SK-N-SH treated with all-trans-retinoic acid at 6 μM for 48 hours (cell line): ENCODE measurements around the gene MORC1.

ENCODE experiments used
- ATAC-seq: fragments of 200-7000 bp; cut with Tn5 transposase; 3 replicates; pipeline ENCODE4 v1.9.1; 2020; ENCODE audit warnings: mild to moderate bottlenecking, moderate library complexity
- BACH2 ChIP-seq: fragments of 250-450 bp; sonication (Bioruptor Pico); IDR thresholded peaks from 2 replicates; pipeline ENCODE4 v1.9.0; 2021; ENCODE audit warnings: mild to moderate bottlenecking, borderline replicate concordance
- CREB5 ChIP-seq: fragments of 250-450 bp; sonication (Bioruptor Pico); IDR thresholded peaks from 2 replicates; pipeline ENCODE4 v1.5.1; 2020; ENCODE audit warnings: low read depth, mild to moderate bottlenecking, moderate library complexity
- CSRNP3 ChIP-seq: fragments of 250-450 bp; sonication (Bioruptor Pico); IDR thresholded peaks from 2 replicates; pipeline ENCODE4 v1.5.1; 2021; ENCODE audit warnings: mild to moderate bottlenecking, moderate library complexity
- ESRRG ChIP-seq: fragments of 250-450 bp; sonication (Bioruptor Pico); IDR thresholded peaks from 2 replicates; pipeline ENCODE4 v1.6.1; 2021; ENCODE audit warnings: mild to moderate bottlenecking
- GLIS3 ChIP-seq: fragments of 250-450 bp; sonication (Bioruptor Pico); IDR thresholded peaks from 2 replicates; pipeline ENCODE4 v1.5.0; 2020; ENCODE audit warnings: mild to moderate bottlenecking, moderate library complexity
- ISL1 ChIP-seq: fragments of 250-450 bp; sonication (Bioruptor Pico); IDR thresholded peaks from 2 replicates; pipeline ENCODE4 v2.1.2; 2022; ENCODE audit warnings: mild to moderate bottlenecking, moderate library complexity
- OSR1 ChIP-seq: fragments of 250-450 bp; sonication (Bioruptor Pico); IDR thresholded peaks from 2 replicates; pipeline ENCODE4 v1.8.0; 2022; ENCODE audit warnings: moderate library complexity, mild to moderate bottlenecking, inconsistent platforms
- PATZ1 ChIP-seq: fragments of 250-450 bp; sonication (Bioruptor Pico); IDR thresholded peaks from 2 replicates; pipeline ENCODE4 v1.8.0; 2020; ENCODE audit warnings: mild to moderate bottlenecking, moderate library complexity, borderline replicate concordance
- POU6F1 ChIP-seq: fragments of 250-450 bp; sonication (Bioruptor Pico); IDR thresholded peaks from 2 replicates; pipeline ENCODE4 v1.8.0; 2021; ENCODE audit warnings: low read depth, mild to moderate bottlenecking, moderate library complexity, borderline replicate concordance
- PPARA ChIP-seq: fragments of 250-450 bp; sonication (Bioruptor Pico); IDR thresholded peaks from 2 replicates; pipeline ENCODE4 v1.5.0; 2020; ENCODE audit warnings: mild to moderate bottlenecking, borderline replicate concordance
- RARB ChIP-seq: fragments of 250-450 bp; sonication (Bioruptor Pico); IDR thresholded peaks from 2 replicates; pipeline ENCODE4 v1.8.0; 2021; ENCODE audit warnings: mild to moderate bottlenecking, moderate library complexity
- SNAI2 ChIP-seq: fragments of 250-450 bp; sonication (Bioruptor Pico); IDR thresholded peaks from 2 replicates; pipeline ENCODE4 v1.5.0; 2020; ENCODE audit warnings: mild to moderate bottlenecking, moderate library complexity
- TOX ChIP-seq: fragments of 250-450 bp; sonication (Bioruptor Pico); IDR thresholded peaks from 2 replicates; pipeline ENCODE4 v1.8.0; 2021; ENCODE audit warnings: mild to moderate bottlenecking, moderate library complexity, borderline replicate concordance
- TSHZ2 ChIP-seq: fragments of 250-450 bp; sonication (Bioruptor Pico); IDR thresholded peaks from 2 replicates; pipeline ENCODE4 v1.5.0; 2020; ENCODE audit warnings: mild to moderate bottlenecking, moderate library complexity
- ZC3H10 ChIP-seq: fragments of 250-450 bp; sonication (Bioruptor Pico); IDR thresholded peaks from 2 replicates; pipeline ENCODE4 v1.5.1; 2021; ENCODE audit warnings: mild to moderate bottlenecking, moderate library complexity
- ZFP3 ChIP-seq: fragments of 250-450 bp; sonication (Bioruptor Pico); IDR thresholded peaks from 2 replicates; pipeline ENCODE4 v1.5.0; 2020; ENCODE audit warnings: mild to moderate bottlenecking, moderate library complexity
- ZFP30 ChIP-seq: fragments of 450-650 bp; formaldehyde crosslinking; IDR thresholded peaks from 2 replicates; pipeline ENCODE4 v1.5.0; 2022; ENCODE audit warnings: mild to moderate bottlenecking, moderate library complexity
- ZNF565 ChIP-seq: fragments of 450-650 bp; formaldehyde crosslinking; conservative IDR thresholded peaks from 2 replicates; pipeline ENCODE4 v1.5.0; 2020; ENCODE audit warnings: low read depth, mild to moderate bottlenecking, moderate library complexity
- ZNF70 ChIP-seq: fragments of 450-650 bp; formaldehyde crosslinking; IDR thresholded peaks from 2 replicates; pipeline ENCODE4 v1.5.0; 2020; ENCODE audit warnings: mild to moderate bottlenecking, moderate library complexity
- ZNF8 ChIP-seq: fragments of 450-650 bp; formaldehyde crosslinking; IDR thresholded peaks from 2 replicates; pipeline ENCODE4 v1.5.0; 2020; ENCODE audit warnings: mild to moderate bottlenecking, moderate library complexity

Gene MORC1

GRCh38 chr3:109117939-109118338 lies at the start of gene MORC1:
MORC1 (minus strand) TSS chr3:109118134; CDS start chr3:109118059, 75 bp downstream.
- no peak for ATAC-seq
- TF ChIP-seq POU6F1 (CRISPR knock-in tag) = no peak
- no peak for TF ChIP-seq OSR1 (CRISPR knock-in tag)
- no peak for TF ChIP-seq RARB (CRISPR knock-in tag)
- TF ChIP-seq ZFP3 (CRISPR knock-in tag) = no peak
- TF ChIP-seq GLIS3 (CRISPR knock-in tag) = no peak
- TF ChIP-seq BACH2 (CRISPR knock-in tag) = no peak
- no peak for TF ChIP-seq TOX
- TF ChIP-seq ZNF565 (CRISPR knock-in tag) = no peak

GRCh38 chr3:109165905-109166304 lies 48.0 kb upstream of the MORC1 start:
- no peak for ATAC-seq
- TF ChIP-seq ZNF8 = no peak
- no peak for TF ChIP-seq TSHZ2 (CRISPR knock-in tag)
- no peak for TF ChIP-seq OSR1 (CRISPR knock-in tag)
- no peak for TF ChIP-seq RARB (CRISPR knock-in tag)
- no peak for TF ChIP-seq BACH2 (CRISPR knock-in tag)
- TF ChIP-seq GLIS3 (CRISPR knock-in tag) = no peak
- TF ChIP-seq PATZ1 (CRISPR knock-in tag) = no peak

GRCh38 chr3:109161487-109162123 lies 43.7 kb upstream of the MORC1 start:
- ATAC-seq = no peak
- TF ChIP-seq ZFP3 (CRISPR knock-in tag) = no peak
- TF ChIP-seq ZNF565 (CRISPR knock-in tag) = no peak
- TF ChIP-seq SNAI2 (CRISPR knock-in tag) = no peak
- TF ChIP-seq OSR1 (CRISPR knock-in tag) = no peak
- TF ChIP-seq TSHZ2 (CRISPR knock-in tag) = no peak
- TF ChIP-seq TOX = no peak
- no peak for TF ChIP-seq CSRNP3
- TF ChIP-seq ZNF8 = no peak
- TF ChIP-seq ZNF70 (CRISPR knock-in tag) = no peak
- no peak for TF ChIP-seq ZFP30
- TF ChIP-seq ESRRG (CRISPR knock-in tag) = no peak
- no peak for TF ChIP-seq ISL1 (CRISPR knock-in tag)
- TF ChIP-seq POU6F1 (CRISPR knock-in tag) = no peak
- TF ChIP-seq GLIS3 (CRISPR knock-in tag) = no peak
- no peak for TF ChIP-seq CREB5 (CRISPR knock-in tag)
- TF ChIP-seq ZC3H10 = no peak
- no peak for TF ChIP-seq PPARA (CRISPR knock-in tag)
- TF ChIP-seq RARB (CRISPR knock-in tag) = no peak
- TF ChIP-seq PATZ1 (CRISPR knock-in tag) = no peak
- no peak for TF ChIP-seq BACH2 (CRISPR knock-in tag)
